ENCODE results near the gene KCNAB1. TPM values are rescaled to one million over a fixed set of nuclear protein-coding genes. Genes with fewer than 3 reads are reported as not detected.
"Not testable (repeated sequence)": the region's sequence is repeated elsewhere in the genome, so short reads cannot be mapped to it uniquely, and the experiment has no call there.

Gene KCNAB1
- total and polyA plus RNA-seq, 2 donors (not counting 3 experiments of a cell fraction or from before 2014, with no cell fraction given): 0.21 TPM; not detected in 1

GRCh38 chr3:156569881-156570280, 449.5 kb downstream of the KCNAB1 start:
- intact Hi-C loops (cut with micrococcal nuclease); POLR2A ChIA-PET; dilution Hi-C loops (cut with MboI; ENCODE audit: extremely low pct_ligation_motif_present, low sequenced_read_pairs): not testable (repeated sequence)

GRCh38 chr3:156575641-156576040, 455.3 kb downstream of the KCNAB1 start:
- peaks cover 14 to 20% of the 10 kb centered on the region in 2 experiments for H3K27me3 ChIP-seq (ENCODE audit: control insufficient read depth in 2 of 2, insufficient read depth in 2 of 2, low read length in 2 of 2)
- TF ChIP-seq GATA2 (IDR thresholded peaks at IDR 0.05; ENCODE audit: insufficient read depth, insufficient read length, low read depth, low read length): no peak
- no peak for TF ChIP-seq EZH2 (IDR thresholded peaks at IDR 0.05; ENCODE audit: borderline replicate concordance, low read depth, low read length, severe bottlenecking)
- TF ChIP-seq POLR2AphosphoS5 (IDR thresholded peaks at IDR 0.05; ENCODE audit: insufficient read depth, low read depth, low read length): no peak
- no peak for TF ChIP-seq MYC (IDR thresholded peaks at IDR 0.05; ENCODE audit: low read depth, low read length)
- no peak for TF ChIP-seq JUN (IDR thresholded peaks at IDR 0.05; ENCODE audit: borderline replicate concordance, insufficient read depth, insufficient read length, low read depth)
- H3K79me2 ChIP-seq (ENCODE audit: control insufficient read depth, insufficient read depth, low read length): no peaks in the 10 kb centered on the region
- H3K9me1 ChIP-seq (replicated peaks; ENCODE audit: control insufficient read depth, extremely low read depth, insufficient read depth, low read length): no peaks in the 10 kb centered on the region
- ChIA-PET CTCF (no interaction called here), POLR2A (no interaction called here)
- H3K36me3 ChIP-seq (ENCODE audit: control insufficient read depth in 2 of 2, extremely low read depth in 1 of 2, insufficient read depth in 2 of 2, low read length in 2 of 2): no peaks in the 10 kb centered on the region
- H3K4me3 ChIP-seq (replicated peaks in 1 of 3; ENCODE audit: insufficient read depth in 1 of 3, low read depth in 1 of 3, low read length in 3 of 3): no peak overlapping the region
- no TSS peak for BruUV-seq (replicated peaks)
- no peaks in the 10 kb centered on the region for H4K20me1 ChIP-seq (replicated peaks; ENCODE audit: control insufficient read depth, extremely low read depth, insufficient read depth, low read length)
- no peak for FAIRE-seq
- H2AFZ ChIP-seq (ENCODE audit: low read depth, low read length): no peak overlapping the region
- H3K27ac ChIP-seq (ENCODE audit: insufficient read depth, low read depth, low read length): no peak overlapping the region
- intact Hi-C loops (cut with micrococcal nuclease): no loop called here
- no peak for DNase-seq (ENCODE audit: low read depth, low spot score)
- no peak overlapping the region for H3K4me2 ChIP-seq (ENCODE audit: insufficient read depth, low read length)
- no peak overlapping the region for H3K9ac ChIP-seq (replicated peaks; ENCODE audit: extremely low read depth, insufficient read depth, low read length)
- dilution Hi-C loops (cut with MboI; ENCODE audit: extremely low pct_ligation_motif_present, low sequenced_read_pairs): no loop called here
- no peaks in the 10 kb centered on the region for H3K9me3 ChIP-seq (replicated peaks; ENCODE audit: control insufficient read depth, insufficient read depth, low read length)
- H3K4me1 ChIP-seq (ENCODE audit: control insufficient read depth, extremely low read depth, insufficient read depth, low read length): no peaks in the 10 kb centered on the region

More at GRCh38 chr3:156569881-156570280, 449.5 kb downstream of the KCNAB1 start:
- H4K20me1 ChIP-seq (replicated peaks; ENCODE audit: control insufficient read depth, extremely low read depth, insufficient read depth, low read length); H3K9me3 ChIP-seq (replicated peaks; ENCODE audit: control insufficient read depth, insufficient read depth, low read length); H3K4me1 ChIP-seq (ENCODE audit: control insufficient read depth, extremely low read depth, insufficient read depth, low read length); H3K79me2 ChIP-seq (ENCODE audit: control insufficient read depth, insufficient read depth, low read length); BruUV-seq (replicated peaks); H3K27ac ChIP-seq (ENCODE audit: insufficient read depth, low read depth, low read length); FAIRE-seq; H2AFZ ChIP-seq (ENCODE audit: low read depth, low read length); H3K9me1 ChIP-seq (replicated peaks; ENCODE audit: control insufficient read depth, extremely low read depth, insufficient read depth, low read length); H3K36me3 ChIP-seq (ENCODE audit: control insufficient read depth in 2 of 2, extremely low read depth in 1 of 2, insufficient read depth in 2 of 2, low read length in 2 of 2); DNase-seq (ENCODE audit: low read depth, low spot score); H3K9ac ChIP-seq (replicated peaks; ENCODE audit: extremely low read depth, insufficient read depth, low read length); H3K4me2 ChIP-seq (ENCODE audit: insufficient read depth, low read length); H3K4me3 ChIP-seq (replicated peaks in 1 of 3; ENCODE audit: insufficient read depth in 1 of 3, low read depth in 1 of 3, low read length in 3 of 3); CTCF ChIA-PET: not testable (repeated sequence)
- peaks cover 16 to 17% of the 10 kb centered on the region in 2 experiments for H3K27me3 ChIP-seq (ENCODE audit: control insufficient read depth in 2 of 2, insufficient read depth in 2 of 2, low read length in 2 of 2)

All from endothelial cell of umbilical vein (primary cell).